ENCODE data around the gene ZNF804A.

Gene ZNF804A

GRCh38 chr2:184956856-184957255 lies 358.5 kb downstream of the ZNF804A start:
- Histone ChIP-seq H3K9me3 (ENCODE audit: insufficient read depth, low read length, severe bottlenecking) (no peaks in the 10 kb centered on the region), H3K9ac (ENCODE audit: low read depth, low read length) (no peak overlapping the region), H3K36me3 (ENCODE audit: insufficient read depth, low read length) (no peaks in the 10 kb centered on the region), H3K4me1 (ENCODE audit: insufficient read depth, low read length) (no peaks in the 10 kb centered on the region), H3K27ac (ENCODE audit: low read length) (no peak overlapping the region), H4K20me1 (ENCODE audit: insufficient read depth, low read length) (no peaks in the 10 kb centered on the region), H2AFZ (ENCODE audit: low read depth, low read length) (no peak overlapping the region), H3K4me3 (ENCODE audit: low read depth in 1 of 2, low read length in 2 of 2) (no peak overlapping the region), H3K27me3 (ENCODE audit: insufficient read depth, low read length, poor library complexity) (no peaks in the 10 kb centered on the region), H3K79me2 (ENCODE audit: insufficient read depth, low read length) (no peaks in the 10 kb centered on the region), H3K4me2 (ENCODE audit: insufficient read depth, low read length) (no peak overlapping the region)
- ATAC-seq (ENCODE audit: insufficient read depth, low read depth) (no peak), DNase-seq (no peak)
- no peak for TF ChIP-seq CTCF (IDR thresholded peaks at IDR 0.05; ENCODE audit: borderline replicate concordance, extremely low read depth, low read length, poor library complexity, severe bottlenecking)
- no peak for TF ChIP-seq EZH2 (IDR thresholded peaks at IDR 0.05; ENCODE audit: borderline replicate concordance, low read depth, low read length, severe bottlenecking)

GRCh38 chr2:184971546-184972068 lies 373.3 kb downstream of the ZNF804A start:
- Histone ChIP-seq H2AFZ (ENCODE audit: low read depth, low read length) (no peak overlapping the region), H3K4me2 (ENCODE audit: insufficient read depth, low read length) (no peak overlapping the region), H3K9me3 (ENCODE audit: insufficient read depth, low read length, severe bottlenecking) (no peaks in the 10 kb centered on the region), H3K27ac (ENCODE audit: low read length) (no peak overlapping the region), H3K79me2 (ENCODE audit: insufficient read depth, low read length) (no peaks in the 10 kb centered on the region), H3K36me3 (ENCODE audit: insufficient read depth, low read length) (no peaks in the 10 kb centered on the region), H3K9ac (ENCODE audit: low read depth, low read length) (no peak overlapping the region), H3K27me3 (ENCODE audit: insufficient read depth, low read length, poor library complexity) (no peaks in the 10 kb centered on the region), H4K20me1 (ENCODE audit: insufficient read depth, low read length) (no peaks in the 10 kb centered on the region), H3K4me1 (ENCODE audit: insufficient read depth, low read length) (no peaks in the 10 kb centered on the region), H3K4me3 (ENCODE audit: low read depth in 1 of 2, low read length in 2 of 2) (no peak overlapping the region)
- DNase-seq, result no peak
- ATAC-seq (ENCODE audit: insufficient read depth, low read depth), result no peak
- no peak for TF ChIP-seq EZH2 (IDR thresholded peaks at IDR 0.05; ENCODE audit: borderline replicate concordance, low read depth, low read length, severe bottlenecking)
- no peak for TF ChIP-seq CTCF (IDR thresholded peaks at IDR 0.05; ENCODE audit: borderline replicate concordance, extremely low read depth, low read length, poor library complexity, severe bottlenecking)
